Chondrocyte (in vitro differentiated cells): ENCODE data around the gene SPATS2. TPM values are rescaled to one million over a fixed set of nuclear protein-coding genes. Genes with fewer than 3 reads are reported as not detected.

ENCODE experiments used
- DNase-seq: peaks from one replicate; pipeline ENCODE4 v3.0.0; 2021; ENCODE audit warnings: mixed read lengths, low spot score
- H3K27ac Mint-ChIP-seq: one replicate; pipeline ENCODE4 v1.8.0; 2021; ENCODE audit warnings: mild to moderate bottlenecking, moderate library complexity, mixed read lengths; ENCODE audit not compliant: unreplicated experiment
- H3K27me3 Mint-ChIP-seq: 2 replicates; pipeline ENCODE4 v1.8.0; 2021; ENCODE audit warnings: low read depth, mixed read lengths
- H3K36me3 Mint-ChIP-seq: 2 replicates; pipeline ENCODE4 v1.8.0; 2021; ENCODE audit warnings: low read depth, mixed read lengths
- H3K4me1 Mint-ChIP-seq: 2 replicates; pipeline ENCODE4 v1.8.0; 2021; ENCODE audit warnings: low read depth, mild to moderate bottlenecking, mixed read lengths
- H3K4me3 Mint-ChIP-seq: one replicate; pipeline ENCODE4 v1.8.0; 2021; ENCODE audit warnings: mild to moderate bottlenecking, moderate library complexity, mixed read lengths; ENCODE audit not compliant: unreplicated experiment
- H3K9me3 Mint-ChIP-seq: 2 replicates; pipeline ENCODE4 v1.8.0; 2021; ENCODE audit warnings: low read depth, mixed read lengths
- total RNA-seq: library from RNA; stranded (reverse); gene quantifications from 3 replicates; pipeline ENCODE4 v1.2.1, GENCODE V29; 2021
- TF ChIP-seq, protein P1 (sequence below): fragments of 200-600 bp; sonication (generic); IDR thresholded peaks from 2 replicates; pipeline ENCODE4 v1.5.0; 2021; ENCODE audit warnings: antibody characterized with exemption, mild to moderate bottlenecking, moderate library complexity

SPATS2 gene
- total RNA-seq, 1 donor from 2014 or later, result 24.2 TPM

DNA sequence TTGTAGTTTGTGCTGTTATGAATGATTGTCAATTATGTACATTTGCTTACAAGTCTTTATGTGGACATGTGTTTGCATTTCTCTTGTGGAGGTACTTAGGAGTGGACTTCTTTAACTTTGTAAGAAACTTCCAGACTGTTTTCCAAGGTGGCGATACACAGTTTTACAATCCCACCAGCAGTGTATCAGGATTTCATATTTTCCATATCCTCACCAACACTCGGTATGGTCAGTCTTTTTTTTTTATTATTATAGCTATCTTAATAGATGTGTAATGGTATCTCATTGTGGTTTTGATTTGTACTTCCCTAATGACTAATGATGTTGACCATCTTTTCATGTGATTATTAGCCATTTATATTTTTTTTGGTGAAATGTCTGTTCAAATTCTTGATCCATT lies 97.9 kb downstream of the SPATS2 start:
- Mint-ChIP-seq H3K4me3 (no peak overlapping the region), H3K36me3 (peaks cover 5% of the 10 kb centered on the region), H3K4me1 (peaks cover 21% of the 10 kb centered on the region), H3K27me3 (no peaks in the 10 kb centered on the region), H3K27ac (no peak overlapping the region), H3K9me3 (peaks cover 3% of the 10 kb centered on the region)
- DNase-seq, result no peak
- TF ChIP-seq, protein P1, sequence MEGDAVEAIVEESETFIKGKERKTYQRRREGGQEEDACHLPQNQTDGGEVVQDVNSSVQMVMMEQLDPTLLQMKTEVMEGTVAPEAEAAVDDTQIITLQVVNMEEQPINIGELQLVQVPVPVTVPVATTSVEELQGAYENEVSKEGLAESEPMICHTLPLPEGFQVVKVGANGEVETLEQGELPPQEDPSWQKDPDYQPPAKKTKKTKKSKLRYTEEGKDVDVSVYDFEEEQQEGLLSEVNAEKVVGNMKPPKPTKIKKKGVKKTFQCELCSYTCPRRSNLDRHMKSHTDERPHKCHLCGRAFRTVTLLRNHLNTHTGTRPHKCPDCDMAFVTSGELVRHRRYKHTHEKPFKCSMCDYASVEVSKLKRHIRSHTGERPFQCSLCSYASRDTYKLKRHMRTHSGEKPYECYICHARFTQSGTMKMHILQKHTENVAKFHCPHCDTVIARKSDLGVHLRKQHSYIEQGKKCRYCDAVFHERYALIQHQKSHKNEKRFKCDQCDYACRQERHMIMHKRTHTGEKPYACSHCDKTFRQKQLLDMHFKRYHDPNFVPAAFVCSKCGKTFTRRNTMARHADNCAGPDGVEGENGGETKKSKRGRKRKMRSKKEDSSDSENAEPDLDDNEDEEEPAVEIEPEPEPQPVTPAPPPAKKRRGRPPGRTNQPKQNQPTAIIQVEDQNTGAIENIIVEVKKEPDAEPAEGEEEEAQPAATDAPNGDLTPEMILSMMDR, result no peak

DNA sequence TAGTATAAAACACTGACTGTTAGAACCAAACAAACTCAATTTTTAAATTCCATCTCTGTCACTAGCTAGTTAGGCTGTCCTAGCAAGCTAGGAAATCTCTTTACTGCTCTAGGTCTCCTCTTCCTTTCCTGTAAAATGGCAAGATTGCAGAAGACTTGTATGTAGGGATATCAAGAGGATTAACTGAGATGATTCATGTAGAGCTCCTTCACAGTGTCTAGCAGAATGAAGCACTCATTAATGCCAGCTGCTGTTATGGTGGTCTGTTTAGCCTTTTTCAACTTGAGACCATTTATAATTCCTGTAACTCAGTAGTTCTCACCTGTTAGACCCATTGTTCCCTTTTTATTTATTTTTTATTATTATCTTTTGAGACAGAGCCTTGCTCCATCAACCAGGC lies 103.7 kb downstream of the SPATS2 start:
- Mint-ChIP-seq H3K4me1 (no peaks in the 10 kb centered on the region), H3K9me3 (no peaks in the 10 kb centered on the region), H3K27ac (no peak overlapping the region), H3K36me3 (no peaks in the 10 kb centered on the region), H3K27me3 (no peaks in the 10 kb centered on the region), H3K4me3 (no peak overlapping the region)
- TF ChIP-seq, protein P1, result no peak
- no peak for DNase-seq

DNA sequence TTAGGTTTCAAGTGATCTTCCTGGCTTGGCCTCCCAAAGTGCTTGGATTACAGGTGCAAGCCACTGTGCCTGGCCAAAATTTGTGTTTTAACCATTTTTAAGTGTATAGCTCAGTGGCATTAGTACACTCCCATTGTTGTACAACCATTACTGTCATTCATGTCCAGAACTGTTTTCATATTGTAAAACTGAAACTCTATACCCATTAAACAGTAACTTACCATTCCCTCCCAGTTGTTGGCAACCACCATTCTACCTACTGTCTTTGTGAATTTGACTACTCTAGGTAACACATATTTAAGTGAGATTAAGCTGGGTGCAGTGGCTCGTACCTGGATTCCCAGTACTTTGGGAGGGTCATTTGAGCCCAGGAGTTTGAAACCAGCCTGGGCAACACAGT lies 104.3 kb downstream of the SPATS2 start:
- TF ChIP-seq, protein P1, result no peak
- Mint-ChIP-seq H3K27ac (no peak overlapping the region), H3K27me3 (no peaks in the 10 kb centered on the region), H3K4me1 (no peaks in the 10 kb centered on the region), H3K4me3 (no peak overlapping the region), H3K36me3 (no peaks in the 10 kb centered on the region), H3K9me3 (no peaks in the 10 kb centered on the region)
- DNase-seq, result no peak

DNA sequence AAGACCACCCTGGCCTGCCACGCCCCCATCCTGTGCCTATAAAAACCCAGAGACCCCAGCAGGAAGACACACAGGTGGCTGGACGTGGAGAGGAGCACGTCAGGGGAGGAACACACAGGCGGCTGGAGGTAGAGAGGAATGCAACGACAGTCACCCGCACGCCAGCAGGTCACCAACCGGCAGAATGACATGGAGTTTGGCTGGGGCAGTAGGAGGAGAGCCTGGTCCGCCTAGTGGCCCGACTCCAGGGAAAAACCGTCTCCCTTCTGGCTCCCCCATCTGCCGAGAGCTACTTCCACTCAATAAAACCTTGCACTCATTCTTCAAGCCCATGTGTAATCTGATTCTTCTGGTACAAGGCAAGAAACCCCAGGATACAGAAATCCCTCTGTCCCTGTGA lies 108.8 kb downstream of the SPATS2 start:
- no peaks in the 10 kb centered on the region for H3K27me3 Mint-ChIP-seq
- DNase-seq, result no peak
- no peaks in the 10 kb centered on the region for H3K9me3 Mint-ChIP-seq
- no peaks in the 10 kb centered on the region for H3K36me3 Mint-ChIP-seq
- no peak overlapping the region for H3K4me3 Mint-ChIP-seq
- TF ChIP-seq, protein P1, result no peak
- no peaks in the 10 kb centered on the region for H3K4me1 Mint-ChIP-seq
- H3K27ac Mint-ChIP-seq, result no peak overlapping the region

DNA sequence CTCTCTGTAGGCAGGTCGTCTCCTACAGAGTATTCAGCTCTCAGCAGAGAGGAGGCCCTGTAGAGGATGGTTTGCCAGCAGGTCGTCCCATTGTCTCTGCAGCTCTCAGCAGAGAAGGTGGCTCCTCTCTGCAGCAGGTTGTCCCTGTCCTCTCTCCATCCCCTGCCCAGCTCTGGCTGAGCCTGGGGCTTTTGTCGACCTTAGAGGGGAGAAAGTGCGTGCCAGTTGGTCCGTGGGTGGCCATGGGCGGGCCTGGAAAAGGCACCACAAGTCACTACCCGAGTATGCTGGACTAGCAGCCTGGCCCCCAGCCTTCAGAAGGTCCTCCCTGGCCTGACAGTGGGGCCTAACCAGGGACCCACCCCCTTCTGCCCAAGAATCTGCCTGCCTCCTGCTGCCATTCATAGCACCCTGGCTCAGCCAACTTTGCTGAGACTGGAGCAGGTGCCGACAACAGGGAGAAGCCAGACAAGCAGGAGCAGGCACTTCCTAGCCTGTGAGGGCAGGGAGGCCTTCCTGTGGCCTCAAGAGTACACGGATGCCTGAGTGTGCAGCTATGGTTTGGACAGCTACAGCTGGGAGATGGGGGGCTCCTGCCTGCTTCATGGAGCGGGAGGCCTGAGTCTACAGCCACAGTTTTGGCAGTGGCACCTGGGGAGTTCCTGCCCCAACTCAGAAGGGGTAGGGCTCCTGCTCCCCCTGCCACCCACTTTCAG lies 111.8 kb downstream of the SPATS2 start:
- no peaks in the 10 kb centered on the region for H3K36me3 Mint-ChIP-seq

More for the DNA sequence above, 111.8 kb downstream of the SPATS2 start:
- DNase-seq, result no peak
- peaks cover 15% of the 10 kb centered on the region for H3K4me1 Mint-ChIP-seq
- no peak overlapping the region for H3K4me3 Mint-ChIP-seq
- H3K27ac Mint-ChIP-seq, result no peak overlapping the region
- TF ChIP-seq, protein P1, result no peak
- H3K27me3 Mint-ChIP-seq, result no peaks in the 10 kb centered on the region
- no peaks in the 10 kb centered on the region for H3K9me3 Mint-ChIP-seq
